OCI-LY1 (cell line): Measurements from ENCODE around the gene RFESD.

Experiments
- EZH2 ChIP-seq: fragments of 200-600 bp; sonication (generic), shearing (Covaris generic); IDR thresholded peaks from 2 replicates; pipeline ENCODE4 v1.8.0; 2017; ENCODE audit warnings: borderline replicate concordance, mixed run types, mild to moderate bottlenecking, antibody characterized with exemption, low read length, moderate library complexity, mixed read lengths
- TF ChIP-seq, protein P1 (sequence below): fragments of 200-600 bp; sonication (generic), shearing (Covaris generic); IDR thresholded peaks from 2 replicates; pipeline ENCODE4 v1.5.1; 2017; ENCODE audit warnings: mild to moderate bottlenecking, antibody characterized with exemption, low read length, moderate library complexity, mixed read lengths

DNA sequence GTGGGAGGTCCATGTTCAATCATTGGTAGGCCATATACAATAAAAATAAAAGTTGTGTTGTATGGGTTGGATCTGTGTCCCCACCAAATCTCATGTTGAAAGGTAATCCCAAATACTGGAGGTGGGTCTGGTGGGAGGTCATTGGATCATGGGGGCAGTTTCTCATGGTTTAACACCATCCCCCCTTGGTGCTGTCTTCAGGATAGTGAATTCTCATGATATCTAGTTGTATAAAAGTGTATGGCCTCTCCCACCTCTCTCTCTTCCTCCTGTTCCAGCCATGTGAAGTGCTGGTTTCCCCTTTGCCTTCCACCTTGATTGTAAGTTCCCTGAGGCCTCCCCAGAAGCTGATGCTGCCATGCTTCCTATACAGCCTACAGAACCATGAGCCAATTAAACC, 21.1 kb downstream of the RFESD start:
- TF ChIP-seq, protein P1, sequence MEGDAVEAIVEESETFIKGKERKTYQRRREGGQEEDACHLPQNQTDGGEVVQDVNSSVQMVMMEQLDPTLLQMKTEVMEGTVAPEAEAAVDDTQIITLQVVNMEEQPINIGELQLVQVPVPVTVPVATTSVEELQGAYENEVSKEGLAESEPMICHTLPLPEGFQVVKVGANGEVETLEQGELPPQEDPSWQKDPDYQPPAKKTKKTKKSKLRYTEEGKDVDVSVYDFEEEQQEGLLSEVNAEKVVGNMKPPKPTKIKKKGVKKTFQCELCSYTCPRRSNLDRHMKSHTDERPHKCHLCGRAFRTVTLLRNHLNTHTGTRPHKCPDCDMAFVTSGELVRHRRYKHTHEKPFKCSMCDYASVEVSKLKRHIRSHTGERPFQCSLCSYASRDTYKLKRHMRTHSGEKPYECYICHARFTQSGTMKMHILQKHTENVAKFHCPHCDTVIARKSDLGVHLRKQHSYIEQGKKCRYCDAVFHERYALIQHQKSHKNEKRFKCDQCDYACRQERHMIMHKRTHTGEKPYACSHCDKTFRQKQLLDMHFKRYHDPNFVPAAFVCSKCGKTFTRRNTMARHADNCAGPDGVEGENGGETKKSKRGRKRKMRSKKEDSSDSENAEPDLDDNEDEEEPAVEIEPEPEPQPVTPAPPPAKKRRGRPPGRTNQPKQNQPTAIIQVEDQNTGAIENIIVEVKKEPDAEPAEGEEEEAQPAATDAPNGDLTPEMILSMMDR = no peak
- no peak for TF ChIP-seq EZH2
